ENCODE results near the gene COQ9.

Gene COQ9

DNA sequence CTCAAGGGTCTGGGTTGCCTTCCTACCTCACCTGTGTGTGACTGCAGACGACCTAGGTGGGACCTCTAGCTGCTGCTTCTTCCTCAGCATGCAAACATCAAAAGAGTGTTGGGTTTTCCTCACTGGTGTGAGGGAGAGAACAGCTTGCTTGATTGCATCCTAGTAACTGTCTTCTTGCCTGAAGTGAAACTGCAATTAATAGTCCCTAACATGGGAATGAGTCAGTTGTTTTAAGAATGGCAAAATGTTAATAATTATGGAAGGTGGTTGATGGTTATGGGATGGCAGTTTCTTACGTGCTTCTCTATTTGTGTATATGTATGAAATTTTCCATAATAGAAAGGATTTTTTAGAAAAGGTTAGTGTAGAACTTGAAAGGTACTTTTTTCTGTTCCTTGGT is 21.1 kb downstream of the COQ9 start:
- TF ChIP-seq CTCF (IDR thresholded peaks at IDR 0.05; ENCODE audit: insufficient read depth, low read length, missing control alignments), result no peak
- CTCF ChIA-PET, result interaction anchor here (5.3 kb wide), 1 partner anchor 51 kb away, joined by 40 read pairs; no protein-coding TSS in a partner anchor
- no peak overlapping the region for H3K4me3 ChIP-seq (ENCODE audit: low read depth, low read length)
- POLR2A ChIA-PET, result no interaction called here
- DNase-seq (ENCODE audit: low read depth, low spot score), result no peak

GRCh38 chr16:57469046-57469445 is 21.8 kb downstream of the COQ9 start:
- no peak for DNase-seq (ENCODE audit: low read depth, low spot score)
- POLR2A ChIA-PET, result no interaction called here
- no peak overlapping the region for H3K4me3 ChIP-seq (ENCODE audit: low read depth, low read length)
- CTCF ChIA-PET, result no interaction called here
- no peak for TF ChIP-seq CTCF (IDR thresholded peaks at IDR 0.05; ENCODE audit: insufficient read depth, low read length, missing control alignments)

GRCh38 chr16:57469917-57470470 is 22.7 kb downstream of the COQ9 start:
- POLR2A ChIA-PET, result no interaction called here
- no peak overlapping the region for H3K4me3 ChIP-seq (ENCODE audit: low read depth, low read length)
- DNase-seq (ENCODE audit: low read depth, low spot score), result no peak
- CTCF ChIA-PET, result interaction anchor here (13.2 kb wide), 1 partner anchor 8 kb away, joined by 161 read pairs; the partner anchor contains the start of gene POLR2C
- no peak for TF ChIP-seq CTCF (IDR thresholded peaks at IDR 0.05; ENCODE audit: insufficient read depth, low read length, missing control alignments)

DNA sequence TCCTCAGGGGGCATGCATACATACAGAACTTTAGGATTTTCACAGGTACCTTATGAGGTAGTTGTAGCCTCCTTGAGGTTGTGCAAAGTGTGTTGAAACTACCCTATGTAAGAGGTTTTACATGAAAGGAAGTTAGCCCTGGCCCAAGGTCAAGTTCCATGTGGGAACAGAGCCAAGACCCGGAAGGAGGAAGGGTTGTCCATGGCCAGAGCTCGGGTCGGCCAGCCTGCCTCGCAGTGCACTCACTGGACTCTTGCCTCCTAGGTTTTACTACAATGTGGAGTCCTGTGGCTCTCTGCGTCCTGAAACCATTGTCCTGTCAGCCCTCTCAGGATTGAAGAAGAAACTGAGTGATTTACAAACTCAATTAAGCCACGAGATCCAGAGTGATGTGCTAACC is 23.4 kb downstream of the COQ9 start:
- CTCF ChIA-PET, result interaction anchor here (2.0 to 13.2 kb wide), 2 partner anchors 9 to 50 kb away, joined by 6 to 161 read pairs; partner anchors contain the start of gene POLR2C
- DNase-seq (ENCODE audit: low read depth, low spot score), result no peak
- POLR2A ChIA-PET, result interaction anchor here (1.6 kb wide), 1 partner anchor 8 kb away, joined by 5 read pairs; the partner anchor contains the start of gene POLR2C
- no peak overlapping the region for H3K4me3 ChIP-seq (ENCODE audit: low read depth, low read length)
- TF ChIP-seq CTCF (IDR thresholded peaks at IDR 0.05; ENCODE audit: insufficient read depth, low read length, missing control alignments), result no peak

- DNase-seq (ENCODE audit: low read depth, low spot score), result no peak
- ChIA-PET CTCF (interaction anchor here (2.0 to 13.2 kb wide), 2 partner anchors 9 to 49 kb away, joined by 6 to 161 read pairs; partner anchors contain the start of gene POLR2C), POLR2A (interaction anchor here (1.6 kb wide), 1 partner anchor 9 kb away, joined by 5 read pairs; the partner anchor contains the start of gene POLR2C)
These were observed 23.9 kb downstream of the COQ9 start for GRCh38 chr16:57471209-57471608.

More at GRCh38 chr16:57471209-57471608, 23.9 kb downstream of the COQ9 start:
- no peak for TF ChIP-seq CTCF (IDR thresholded peaks at IDR 0.05; ENCODE audit: insufficient read depth, low read length, missing control alignments)
- H3K4me3 ChIP-seq (ENCODE audit: low read depth, low read length), result no peak overlapping the region

Data from AG04449 (cell line).